HG03139 (cell line): ENCODE results near the gene SENP8.
"Not testable (repeated sequence)": the region's sequence is repeated elsewhere in the genome, so short reads cannot be mapped to it uniquely, and the experiment has no call there.

Source experiments
- ATAC-seq: cut with Tn5 transposase; IDR thresholded peaks from one replicate; pipeline ENCODE4 v1.9.1; 2021; ENCODE audit not compliant: unreplicated experiment

Gene SENP8

DNA sequence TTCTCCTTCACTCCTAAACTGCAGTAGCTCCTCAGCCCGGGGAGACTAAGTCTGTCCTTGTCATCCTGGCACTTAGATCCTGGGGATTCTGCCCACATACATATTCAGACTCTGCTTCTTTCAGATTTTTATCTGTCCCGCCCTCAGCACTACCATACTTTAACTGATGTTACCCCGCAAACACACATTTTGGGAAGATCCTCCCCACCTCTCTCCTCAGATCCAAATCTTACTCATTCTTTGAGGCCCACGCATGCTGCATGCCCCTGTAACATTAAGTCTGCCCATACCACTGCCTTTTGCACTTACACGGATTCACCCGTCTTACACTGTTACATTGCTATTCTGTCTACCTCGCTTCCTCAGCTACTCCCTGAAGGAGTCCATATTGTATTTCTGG lies 36.1 kb downstream of the SENP8 start:
- ATAC-seq = no peak

- ATAC-seq = no peak
These were observed 36.9 kb downstream of the SENP8 start for GRCh38 chr15:72155003-72155621.

- ATAC-seq = peak; percentile 61
These were observed 37.7 kb downstream of the SENP8 start for GRCh38 chr15:72155635-72156616.

GRCh38 chr15:72156928-72157327 lies 38.7 kb downstream of the SENP8 start:
- no peak for ATAC-seq

- ATAC-seq = no peak
These were observed 42.6 kb downstream of the SENP8 start for GRCh38 chr15:72160696-72161245.

- ATAC-seq = no peak
These were observed 43.3 kb downstream of the SENP8 start for GRCh38 chr15:72161361-72162132.

DNA sequence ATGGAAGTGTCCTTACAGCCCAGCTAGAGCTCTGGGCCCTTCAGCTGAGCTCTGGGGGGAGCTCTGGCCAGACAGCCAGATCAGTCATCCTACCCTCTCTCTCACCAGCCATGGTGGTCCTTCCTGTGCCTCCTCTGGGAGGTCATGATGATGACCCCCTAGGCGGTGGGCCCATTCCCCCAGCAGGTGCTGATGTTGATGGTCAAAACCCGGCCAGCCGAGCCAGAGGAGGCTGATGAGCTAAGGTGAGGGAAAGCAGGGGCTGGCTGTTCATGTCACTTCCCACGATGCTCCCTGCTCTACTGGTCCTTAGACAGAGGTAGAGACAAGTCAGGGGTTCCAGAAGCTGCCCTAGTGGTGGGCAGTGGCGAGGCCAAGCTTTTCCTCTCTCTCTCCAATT lies 44.4 kb downstream of the SENP8 start:
- ATAC-seq = no peak

DNA sequence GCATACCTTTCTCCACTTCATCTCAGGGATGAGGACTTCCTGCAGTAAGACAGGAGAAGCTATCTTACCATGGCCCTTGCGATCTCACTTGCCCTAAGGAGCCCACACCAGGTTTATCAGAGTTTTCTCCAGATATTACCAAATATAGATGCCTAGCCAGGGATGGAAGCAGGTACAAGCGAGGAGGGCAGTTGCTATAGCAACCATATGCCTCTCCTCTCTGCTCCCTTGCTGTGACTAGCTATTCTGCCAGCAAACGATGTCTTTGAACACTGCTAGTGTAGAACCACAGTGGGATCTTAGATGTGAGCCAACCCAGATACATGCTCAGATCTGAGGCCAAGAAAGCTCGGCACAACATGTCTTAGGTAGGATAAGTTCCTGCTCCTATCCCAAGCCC lies 45.5 kb downstream of the SENP8 start:
- ATAC-seq = no peak

- no peak for ATAC-seq
These were observed 48.7 kb downstream of the SENP8 start for GRCh38 chr15:72166716-72167417.

- ATAC-seq = no peak
These were observed 49.2 kb downstream of the SENP8 start for GRCh38 chr15:72167445-72167844.

DNA sequence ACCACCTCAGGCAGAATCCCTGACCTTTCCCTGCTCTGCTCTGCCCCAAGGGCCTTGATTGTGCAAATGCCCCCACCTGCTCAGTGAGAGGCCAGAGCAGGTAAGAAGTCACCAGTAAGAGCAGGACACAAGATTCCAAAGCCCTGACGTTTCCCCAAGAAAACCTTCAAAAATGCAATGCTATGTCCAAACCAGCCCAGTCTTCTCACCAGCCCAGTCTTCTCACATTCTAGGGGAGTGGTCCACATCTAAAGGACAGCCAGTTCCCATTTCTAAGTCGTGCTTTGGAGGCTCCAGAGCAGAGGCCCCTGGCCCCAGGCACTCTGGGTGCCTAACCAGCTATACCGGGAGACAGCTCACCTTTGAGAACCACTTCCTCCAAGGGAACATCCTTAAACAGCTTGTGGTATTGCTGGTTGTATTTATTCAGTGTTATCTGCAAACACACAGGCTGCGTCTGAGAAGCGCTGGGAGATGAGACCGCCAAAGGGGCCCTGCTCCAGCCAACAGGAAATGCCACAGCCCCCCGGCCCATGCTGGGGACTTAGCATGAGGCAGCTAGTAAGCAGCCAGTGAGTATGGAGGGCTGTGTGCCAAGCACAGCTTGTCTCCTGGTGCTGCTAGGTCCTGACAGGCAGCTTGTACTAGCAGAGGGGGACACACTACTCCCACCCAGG lies 50.1 kb downstream of the SENP8 start:
- no peak for ATAC-seq

DNA sequence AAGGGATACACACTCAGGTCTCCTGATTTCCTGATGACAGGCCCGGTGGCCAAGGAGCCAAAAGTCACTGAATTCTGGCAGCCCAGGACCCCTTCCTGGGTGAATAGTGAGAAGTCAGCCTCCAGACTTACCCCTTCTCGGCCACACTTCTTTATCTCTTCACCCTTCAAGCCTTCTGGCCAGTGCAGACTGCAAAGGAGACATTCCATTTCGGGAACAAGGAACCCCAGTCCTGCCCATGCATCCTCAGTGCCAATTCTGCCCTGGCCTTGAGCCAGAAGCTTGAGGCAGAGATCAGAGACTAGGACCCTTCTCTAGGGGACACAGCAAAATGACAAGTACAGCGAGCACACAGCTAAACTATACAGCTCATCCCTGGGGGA lies 50.6 kb downstream of the SENP8 start:
- no peak for ATAC-seq

DNA sequence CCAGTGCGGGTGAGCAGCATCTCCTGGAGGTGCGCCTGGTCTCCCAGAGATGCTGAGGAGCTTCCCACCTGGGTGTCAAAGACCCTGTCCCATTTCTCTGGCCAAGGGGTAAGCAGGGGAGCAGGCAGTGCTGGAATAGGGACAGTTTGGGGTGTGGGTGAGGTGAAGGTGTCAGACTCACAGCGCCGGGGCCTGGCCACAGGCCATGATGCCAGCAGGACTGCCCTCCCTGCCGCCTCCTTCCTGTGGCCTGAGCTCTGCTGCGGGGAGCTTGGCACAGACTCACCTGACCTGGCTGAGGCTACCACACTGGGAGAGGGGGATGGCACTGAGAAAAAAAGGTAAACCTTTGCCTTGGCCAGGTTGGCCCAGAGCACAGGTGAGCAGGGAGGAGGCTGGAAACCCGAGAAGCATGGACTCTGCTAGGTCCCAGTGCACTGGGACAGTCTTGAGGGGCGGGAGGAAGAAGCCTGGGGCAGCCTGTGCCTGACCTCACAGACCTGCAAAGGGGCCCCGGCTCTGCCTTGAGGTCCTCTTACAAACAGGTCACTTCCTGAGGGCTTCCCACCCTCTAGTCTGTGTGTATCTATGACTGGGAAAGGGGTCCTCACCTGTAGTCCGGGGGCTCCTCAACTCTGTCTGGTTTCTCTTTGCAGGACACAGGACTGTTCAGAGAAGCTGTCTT lies 51.2 kb downstream of the SENP8 start:
- ATAC-seq = no peak

DNA sequence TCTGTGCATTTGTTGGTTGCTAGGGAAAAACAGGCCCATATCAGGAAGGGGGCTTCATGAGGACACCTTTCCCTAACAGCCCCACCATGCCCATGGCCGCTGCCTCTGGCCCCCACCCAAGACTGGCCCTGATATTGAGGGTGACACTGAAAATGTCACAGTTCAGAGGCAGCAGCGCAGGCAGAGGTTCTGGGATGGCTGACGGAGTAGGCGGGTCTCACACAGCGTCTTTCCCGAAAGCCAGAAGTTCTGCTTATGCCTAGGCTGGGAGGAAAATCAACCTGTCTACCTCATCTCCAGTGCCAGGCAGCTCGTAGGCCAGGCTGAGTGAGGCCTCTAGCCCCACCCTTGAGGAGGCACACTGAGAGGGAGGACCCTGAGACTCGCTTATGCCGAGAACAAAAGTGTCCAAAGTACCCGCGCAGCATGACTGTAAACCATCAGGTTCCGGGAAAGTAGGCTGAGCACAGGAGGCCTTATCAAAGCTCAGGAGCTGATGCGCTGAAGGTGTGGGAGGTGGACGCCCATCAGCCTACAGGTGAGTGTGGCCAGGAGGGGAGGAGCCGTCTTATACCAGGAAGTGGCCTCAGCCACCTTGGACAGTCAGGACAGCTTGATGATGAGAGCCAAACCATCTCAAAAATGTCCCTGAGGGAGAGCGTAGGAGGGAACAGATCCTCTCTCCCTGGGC lies 51.9 kb downstream of the SENP8 start:
- ATAC-seq = no peak

GRCh38 chr15:72170691-72171090 lies 52.5 kb downstream of the SENP8 start:
- no peak for ATAC-seq

GRCh38 chr15:72171978-72172377 lies 53.8 kb downstream of the SENP8 start:
- not testable (repeated sequence) for ATAC-seq

DNA sequence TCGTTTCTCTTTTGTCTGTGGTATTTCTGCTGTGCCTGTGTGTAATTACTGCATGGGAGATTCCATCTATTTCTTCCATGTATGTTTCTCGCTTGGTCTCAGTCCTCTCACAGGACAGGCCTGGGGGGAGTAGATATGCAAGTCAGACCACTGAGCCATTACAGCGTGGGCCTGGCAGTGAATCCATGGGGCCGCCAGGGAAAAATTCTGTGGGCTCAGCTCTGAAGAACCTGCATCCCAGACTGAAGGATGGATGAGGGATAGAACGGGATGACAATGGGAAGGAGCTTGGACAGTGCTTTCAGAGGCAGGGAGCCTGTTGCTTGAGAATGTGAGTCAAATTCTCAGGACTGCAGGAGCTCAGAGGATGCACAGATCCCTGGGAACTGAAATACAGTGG lies 54.6 kb downstream of the SENP8 start:
- no peak for ATAC-seq

- no peak for ATAC-seq
These were observed 55.2 kb downstream of the SENP8 start for GRCh38 chr15:72173401-72173800.
